ENCODE results near the gene PLA1A.

Gene PLA1A

DNA sequence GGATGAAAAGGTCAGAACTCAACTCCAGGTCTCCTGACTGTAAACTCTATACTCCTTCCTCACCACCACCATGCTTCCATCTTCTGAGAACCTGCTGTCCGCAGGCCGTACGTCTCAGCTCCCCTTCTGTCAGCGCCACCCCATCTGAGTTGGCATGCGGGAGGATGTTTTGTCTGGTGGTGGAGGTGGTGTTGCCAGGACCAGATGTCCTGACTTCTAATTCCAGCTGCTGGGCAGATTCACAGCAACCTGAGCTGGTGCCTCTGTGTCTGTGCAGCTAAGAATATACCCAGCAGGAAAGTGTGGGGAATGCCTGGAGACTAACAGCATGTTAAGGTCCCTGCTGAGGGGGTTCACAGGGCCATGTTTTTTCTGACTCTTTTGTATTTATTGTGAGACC is 23.2 kb downstream of the PLA1A start:
- TF ChIP-seq, protein P1, sequence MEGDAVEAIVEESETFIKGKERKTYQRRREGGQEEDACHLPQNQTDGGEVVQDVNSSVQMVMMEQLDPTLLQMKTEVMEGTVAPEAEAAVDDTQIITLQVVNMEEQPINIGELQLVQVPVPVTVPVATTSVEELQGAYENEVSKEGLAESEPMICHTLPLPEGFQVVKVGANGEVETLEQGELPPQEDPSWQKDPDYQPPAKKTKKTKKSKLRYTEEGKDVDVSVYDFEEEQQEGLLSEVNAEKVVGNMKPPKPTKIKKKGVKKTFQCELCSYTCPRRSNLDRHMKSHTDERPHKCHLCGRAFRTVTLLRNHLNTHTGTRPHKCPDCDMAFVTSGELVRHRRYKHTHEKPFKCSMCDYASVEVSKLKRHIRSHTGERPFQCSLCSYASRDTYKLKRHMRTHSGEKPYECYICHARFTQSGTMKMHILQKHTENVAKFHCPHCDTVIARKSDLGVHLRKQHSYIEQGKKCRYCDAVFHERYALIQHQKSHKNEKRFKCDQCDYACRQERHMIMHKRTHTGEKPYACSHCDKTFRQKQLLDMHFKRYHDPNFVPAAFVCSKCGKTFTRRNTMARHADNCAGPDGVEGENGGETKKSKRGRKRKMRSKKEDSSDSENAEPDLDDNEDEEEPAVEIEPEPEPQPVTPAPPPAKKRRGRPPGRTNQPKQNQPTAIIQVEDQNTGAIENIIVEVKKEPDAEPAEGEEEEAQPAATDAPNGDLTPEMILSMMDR (conservative IDR thresholded peaks at IDR 0.05; ENCODE audit: low read depth, low read length), result no peak
- DNase-seq (ENCODE audit: low read depth), result no peak
- H3K4me3 ChIP-seq (ENCODE audit: low read length), result no peak overlapping the region

DNA sequence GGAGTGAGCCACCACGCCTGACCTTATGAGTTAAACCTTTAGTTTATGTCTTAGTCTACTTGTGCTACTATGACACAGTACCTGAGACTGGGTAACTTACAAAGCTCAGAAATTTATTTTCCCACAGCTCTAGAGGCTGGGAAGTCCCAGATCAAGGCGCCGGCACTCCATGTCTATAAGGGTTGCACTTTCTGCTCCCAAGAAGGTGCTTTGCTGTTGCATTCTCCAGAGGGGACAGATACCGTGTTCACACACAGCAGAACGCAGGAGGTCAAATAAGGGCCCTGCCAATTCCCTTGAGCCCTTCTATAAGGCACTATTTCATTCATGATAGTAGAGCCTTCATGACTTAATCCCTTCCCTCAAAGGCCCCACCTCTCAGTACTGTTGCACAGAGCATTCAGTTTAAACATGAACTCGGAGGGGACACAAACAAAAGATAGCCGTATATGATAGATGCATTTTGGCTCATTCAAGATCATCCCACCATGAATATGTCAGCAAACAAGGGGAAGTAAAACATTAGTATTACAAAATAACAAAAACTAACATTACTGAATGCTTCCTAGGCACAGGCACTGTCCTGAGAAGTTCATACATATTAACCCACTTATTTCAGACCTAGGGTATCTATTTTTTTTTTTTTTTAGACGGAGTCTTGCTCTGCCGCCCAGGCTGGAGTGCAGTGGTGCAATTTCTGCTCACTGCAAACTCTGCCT is 26.5 kb downstream of the PLA1A start:
- TF ChIP-seq, protein P1 (conservative IDR thresholded peaks at IDR 0.05; ENCODE audit: low read depth, low read length), result no peak
- H3K4me3 ChIP-seq (ENCODE audit: low read length), result no peak overlapping the region
- no peak for DNase-seq (ENCODE audit: low read depth)

DNA sequence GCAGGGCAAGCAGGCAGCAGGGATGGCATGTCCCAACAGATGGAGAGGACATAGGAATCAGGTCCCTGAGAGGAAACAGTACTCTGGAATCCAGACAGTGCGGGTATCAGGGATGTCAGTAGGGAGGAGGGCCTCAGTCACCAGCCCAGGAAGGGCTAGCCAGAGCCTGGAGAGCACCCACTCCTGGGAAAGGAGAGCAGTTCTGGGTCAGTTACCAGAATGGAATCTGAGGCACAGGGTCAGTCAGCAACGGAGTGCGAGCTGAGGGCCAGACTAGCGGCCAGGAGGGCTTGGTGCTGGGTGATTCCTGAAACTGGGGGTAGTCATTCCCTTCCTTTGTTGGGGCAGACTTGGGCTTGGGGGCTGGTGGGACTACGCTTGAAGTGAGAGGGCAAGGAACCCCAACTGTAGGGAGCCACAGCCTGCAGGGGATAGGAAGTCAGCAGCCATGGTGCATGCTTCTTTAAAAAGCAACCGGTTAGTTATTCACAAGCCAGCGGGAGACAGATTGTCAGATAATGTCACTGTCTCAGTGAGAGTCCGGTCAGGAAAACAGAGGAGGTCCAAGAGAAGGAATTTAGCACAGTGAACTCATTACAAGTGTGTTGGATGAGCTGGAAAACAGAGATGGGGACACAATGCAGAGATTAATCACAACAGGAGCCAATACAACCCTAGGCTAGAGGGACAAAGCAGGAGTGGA is 27.9 kb downstream of the PLA1A start:
- DNase-seq (ENCODE audit: low read depth), result no peak
- no peak overlapping the region for H3K4me3 ChIP-seq (ENCODE audit: low read length)
- TF ChIP-seq, protein P1 (conservative IDR thresholded peaks at IDR 0.05; ENCODE audit: low read depth, low read length), result no peak

DNA sequence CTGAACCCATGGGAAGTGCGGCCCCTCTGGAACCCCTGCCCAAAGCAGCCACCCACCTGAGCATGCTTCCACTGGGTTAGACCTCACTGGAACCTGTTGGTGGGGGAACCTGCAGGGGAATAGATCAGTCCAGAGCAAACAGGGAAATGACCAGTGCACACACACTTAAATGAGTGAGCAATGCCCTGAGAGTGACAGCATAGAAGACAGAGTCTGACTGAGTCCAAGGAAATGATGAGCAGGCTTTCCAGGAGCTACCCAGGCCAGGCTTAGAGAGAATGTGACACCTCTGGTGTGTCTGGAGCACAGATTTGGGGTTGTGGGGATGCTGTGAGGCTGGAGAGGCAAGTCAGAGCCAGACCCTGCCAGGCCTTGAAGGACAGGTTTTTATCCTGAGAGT is 28.5 kb downstream of the PLA1A start:
- no peak for DNase-seq (ENCODE audit: low read depth)
- H3K4me3 ChIP-seq (ENCODE audit: low read length), result no peak overlapping the region
- TF ChIP-seq, protein P1 (conservative IDR thresholded peaks at IDR 0.05; ENCODE audit: low read depth, low read length), result no peak

DNA sequence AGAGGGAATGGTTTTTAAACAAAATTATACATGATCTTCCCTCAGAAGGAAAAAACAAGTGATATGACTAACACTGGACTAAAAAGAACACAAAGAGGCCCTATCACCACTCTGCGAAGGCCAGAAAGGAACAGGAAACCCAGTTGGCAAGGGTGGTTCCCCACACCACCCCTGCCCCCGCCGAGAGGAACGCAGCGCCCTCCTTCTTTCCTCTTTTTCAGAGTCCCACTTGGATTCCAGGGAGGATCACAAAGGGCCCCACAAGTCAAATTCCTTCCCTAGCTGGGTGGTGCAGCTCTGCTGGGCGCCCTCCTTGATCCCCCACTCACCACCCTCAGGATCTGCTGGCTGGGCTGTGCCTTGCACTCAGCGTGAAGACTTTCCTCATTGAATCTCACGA is 29.8 kb downstream of the PLA1A start:
- TF ChIP-seq, protein P1 (conservative IDR thresholded peaks at IDR 0.05; ENCODE audit: low read depth, low read length), result no peak
- no peak overlapping the region for H3K4me3 ChIP-seq (ENCODE audit: low read length)
- no peak for DNase-seq (ENCODE audit: low read depth)

DNA sequence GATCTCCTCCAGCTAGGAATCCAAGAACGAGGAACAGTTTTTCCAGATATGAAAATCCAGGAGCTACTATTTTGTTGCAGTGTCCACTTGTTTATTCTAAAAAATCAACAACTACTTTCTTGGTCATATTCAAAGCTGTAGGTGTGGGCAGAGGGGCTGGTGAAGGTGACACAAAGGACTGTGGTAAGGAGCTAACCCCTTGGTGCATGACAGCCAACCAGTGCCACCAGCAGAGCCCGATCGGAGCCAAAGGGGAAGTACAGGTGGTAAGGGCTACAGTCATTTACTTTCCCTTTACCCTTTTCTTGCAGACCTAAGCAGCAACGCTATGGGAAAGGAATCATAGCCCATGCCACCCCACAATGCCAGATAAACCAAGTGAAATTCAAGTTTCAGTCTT is 30.7 kb downstream of the PLA1A start:
- no peak overlapping the region for H3K4me3 ChIP-seq (ENCODE audit: low read length)
- TF ChIP-seq, protein P1 (conservative IDR thresholded peaks at IDR 0.05; ENCODE audit: low read depth, low read length), result no peak
- no peak for DNase-seq (ENCODE audit: low read depth)

Data from retinal pigment epithelial cell (primary cell).